WERI-Rb-1 (cell line): ENCODE measurements around the gene MTTP.

ENCODE experiments used
- DNase-seq: peaks from one replicate; pipeline ENCODE4 v3.0.0-alpha.2; 2020
- H3K27ac ChIP-seq: fragments of 250-450 bp; sonication (Bioruptor Pico); 2 replicates; pipeline ENCODE4 v1.5.1; 2020; ENCODE audit warnings: mild to moderate bottlenecking, moderate library complexity
- H3K27me3 ChIP-seq: fragments of 250-450 bp; sonication (Bioruptor Pico); 2 replicates; pipeline ENCODE4 v1.5.1; 2021; ENCODE audit warnings: mild to moderate bottlenecking, low read depth, moderate library complexity; ENCODE audit not compliant: insufficient read depth, severe bottlenecking
- H3K36me3 ChIP-seq: fragments of 250-450 bp; sonication (Bioruptor Pico); 2 replicates; pipeline ENCODE4 v1.5.1; 2020; ENCODE audit warnings: mild to moderate bottlenecking, moderate library complexity
- H3K4me3 ChIP-seq: 2 replicates; pipeline ENCODE4 v1.5.1; 2011; ENCODE audit warnings: low read depth, mild to moderate bottlenecking, control low read depth, low read length
- H3K9me3 ChIP-seq: fragments of 250-450 bp; sonication (Bioruptor Pico); 2 replicates; pipeline ENCODE4 v1.5.1; 2021; ENCODE audit warnings: mild to moderate bottlenecking, moderate library complexity; ENCODE audit not compliant: severe bottlenecking
- TF ChIP-seq, protein P1 (sequence below): IDR thresholded peaks from 2 replicates; pipeline ENCODE4 v1.5.1; 2011; ENCODE audit warnings: low read depth, mild to moderate bottlenecking, control low read depth, inconsistent platforms, low read length

Gene MTTP

GRCh38 chr4:99606716-99607115 is 32.1 kb downstream of the MTTP start:
- TF ChIP-seq, protein P1, sequence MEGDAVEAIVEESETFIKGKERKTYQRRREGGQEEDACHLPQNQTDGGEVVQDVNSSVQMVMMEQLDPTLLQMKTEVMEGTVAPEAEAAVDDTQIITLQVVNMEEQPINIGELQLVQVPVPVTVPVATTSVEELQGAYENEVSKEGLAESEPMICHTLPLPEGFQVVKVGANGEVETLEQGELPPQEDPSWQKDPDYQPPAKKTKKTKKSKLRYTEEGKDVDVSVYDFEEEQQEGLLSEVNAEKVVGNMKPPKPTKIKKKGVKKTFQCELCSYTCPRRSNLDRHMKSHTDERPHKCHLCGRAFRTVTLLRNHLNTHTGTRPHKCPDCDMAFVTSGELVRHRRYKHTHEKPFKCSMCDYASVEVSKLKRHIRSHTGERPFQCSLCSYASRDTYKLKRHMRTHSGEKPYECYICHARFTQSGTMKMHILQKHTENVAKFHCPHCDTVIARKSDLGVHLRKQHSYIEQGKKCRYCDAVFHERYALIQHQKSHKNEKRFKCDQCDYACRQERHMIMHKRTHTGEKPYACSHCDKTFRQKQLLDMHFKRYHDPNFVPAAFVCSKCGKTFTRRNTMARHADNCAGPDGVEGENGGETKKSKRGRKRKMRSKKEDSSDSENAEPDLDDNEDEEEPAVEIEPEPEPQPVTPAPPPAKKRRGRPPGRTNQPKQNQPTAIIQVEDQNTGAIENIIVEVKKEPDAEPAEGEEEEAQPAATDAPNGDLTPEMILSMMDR, result no peak

DNA sequence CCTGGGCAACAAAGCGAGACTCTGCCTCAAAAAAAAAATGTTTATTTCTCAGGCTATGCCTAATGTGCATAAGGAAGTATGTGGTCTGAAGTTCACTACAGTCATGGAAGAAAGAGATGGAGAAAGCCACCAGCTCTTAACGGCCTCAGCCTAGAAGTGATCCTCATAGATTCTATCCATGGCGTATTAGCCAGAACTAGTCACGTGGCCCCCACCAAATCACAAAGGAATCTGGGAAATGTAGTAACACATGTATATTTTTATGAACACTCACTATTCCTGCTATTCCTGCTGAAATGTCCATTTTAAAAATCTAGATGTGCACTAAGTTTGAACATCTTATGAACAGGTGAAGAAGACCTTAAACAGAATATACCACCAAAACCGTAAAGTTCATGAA is 33.8 kb downstream of the MTTP start:
- H3K9me3 ChIP-seq, result no peaks in the 10 kb centered on the region
- TF ChIP-seq, protein P1, result no peak
- no peaks in the 10 kb centered on the region for H3K27me3 ChIP-seq
- no peak overlapping the region for H3K27ac ChIP-seq
- no peak overlapping the region for H3K4me3 ChIP-seq
- no peaks in the 10 kb centered on the region for H3K36me3 ChIP-seq
- no peak for DNase-seq

More at GRCh38 chr4:99606716-99607115, 32.1 kb downstream of the MTTP start:
- DNase-seq, result no peak
- Histone ChIP-seq H3K9me3 (no peaks in the 10 kb centered on the region), H3K4me3 (no peak overlapping the region), H3K27ac (no peak overlapping the region), H3K27me3 (no peaks in the 10 kb centered on the region), H3K36me3 (no peaks in the 10 kb centered on the region)

DNA sequence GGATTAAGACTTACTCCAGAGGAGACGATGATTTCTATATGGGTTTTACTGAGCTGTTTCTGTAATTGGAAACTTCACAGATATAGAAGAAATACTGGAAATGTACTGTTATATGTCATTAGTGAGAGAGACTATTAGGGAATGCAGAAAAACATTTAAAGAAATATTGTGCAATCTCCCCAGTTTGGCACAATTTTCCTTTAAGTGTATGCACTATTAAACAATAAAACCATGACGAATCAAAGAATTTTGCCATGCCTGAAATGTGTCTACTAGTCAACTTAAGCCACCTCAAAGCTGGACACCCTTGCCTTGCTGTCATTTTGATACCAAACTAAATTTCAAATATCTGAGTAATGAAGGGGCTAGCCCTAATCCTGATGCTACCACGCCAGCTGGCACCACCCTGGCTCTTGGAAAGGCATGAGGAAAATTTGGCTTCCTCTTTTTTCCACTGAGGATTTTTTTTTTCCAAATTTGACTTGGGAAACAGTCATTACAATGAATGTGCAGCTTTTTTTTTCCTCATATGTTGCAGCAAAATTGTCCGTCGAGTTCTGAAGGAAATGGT is 36.1 kb downstream of the MTTP start:
- Histone ChIP-seq H3K4me3 (no peak overlapping the region), H3K27me3 (no peaks in the 10 kb centered on the region), H3K9me3 (no peaks in the 10 kb centered on the region), H3K27ac (no peak overlapping the region), H3K36me3 (no peaks in the 10 kb centered on the region)
- TF ChIP-seq, protein P1, result no peak
- no peak for DNase-seq

GRCh38 chr4:99612281-99612680 is 37.7 kb downstream of the MTTP start:
- Histone ChIP-seq H3K36me3 (no peaks in the 10 kb centered on the region), H3K4me3 (no peak overlapping the region), H3K27me3 (no peaks in the 10 kb centered on the region), H3K27ac (no peak overlapping the region), H3K9me3 (no peaks in the 10 kb centered on the region)
- TF ChIP-seq, protein P1, result no peak
- DNase-seq, result no peak

- H3K27me3 ChIP-seq, result no peaks in the 10 kb centered on the region
- DNase-seq, result no peak
- H3K4me3 ChIP-seq, result no peak overlapping the region
- TF ChIP-seq, protein P1, result no peak
- no peak overlapping the region for H3K27ac ChIP-seq
- no peaks in the 10 kb centered on the region for H3K9me3 ChIP-seq
- H3K36me3 ChIP-seq, result no peaks in the 10 kb centered on the region
Observed at GRCh38 chr4:99612704-99613103, 38.1 kb downstream of the MTTP start.

DNA sequence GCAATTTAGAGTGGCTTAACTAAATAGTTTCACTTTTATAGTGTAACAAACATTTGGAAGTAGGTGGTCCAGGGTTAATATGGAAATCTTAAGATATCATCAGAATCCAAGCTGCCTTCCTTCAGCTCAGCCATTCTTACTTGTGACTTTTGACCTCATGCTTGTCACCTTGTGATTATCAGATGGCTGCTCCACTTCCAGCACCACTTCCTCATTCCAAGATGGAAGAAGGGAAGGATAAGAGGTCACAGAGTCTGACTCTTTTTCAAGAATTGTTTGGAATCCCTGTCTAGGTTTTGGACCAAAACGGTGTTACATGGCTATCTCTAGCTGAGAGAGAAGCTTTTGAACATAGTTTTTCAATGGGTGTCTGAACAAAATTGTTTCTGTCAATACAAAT is 39.9 kb downstream of the MTTP start:
- Histone ChIP-seq H3K9me3 (no peaks in the 10 kb centered on the region), H3K36me3 (no peaks in the 10 kb centered on the region), H3K27ac (no peak overlapping the region), H3K4me3 (no peak overlapping the region), H3K27me3 (no peaks in the 10 kb centered on the region)
- no peak for DNase-seq
- TF ChIP-seq, protein P1, result no peak
